ENCODE results near the gene KLHL3.
A peak's percentile ranks its signal among the peaks of the same experiment; 100 is the strongest.

The KLHL3 gene

DNA sequence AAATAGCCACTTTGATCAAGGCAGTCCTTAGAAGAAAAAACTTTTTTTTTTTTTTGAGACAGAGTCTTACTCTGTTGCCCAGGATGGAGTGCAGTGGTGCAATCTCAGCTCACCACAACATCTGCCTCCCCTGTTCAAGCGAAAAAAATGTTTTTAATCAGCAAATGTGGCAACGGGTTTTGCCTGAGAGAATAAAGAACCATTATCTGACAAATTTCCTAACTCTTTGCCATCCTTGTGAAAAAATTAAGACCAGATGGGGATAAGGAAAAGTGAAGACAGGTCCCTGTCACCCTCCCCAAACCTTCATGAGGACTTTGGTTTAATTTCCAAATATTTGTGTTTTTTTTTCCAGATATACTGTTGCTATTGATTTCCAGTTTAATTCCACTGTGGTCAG, 129.5 kb downstream of the KLHL3 start:
- DNase-seq: no peak

GRCh38 chr5:137605411-137605810, 130.5 kb downstream of the KLHL3 start:
- DNase-seq: no peak

DNA sequence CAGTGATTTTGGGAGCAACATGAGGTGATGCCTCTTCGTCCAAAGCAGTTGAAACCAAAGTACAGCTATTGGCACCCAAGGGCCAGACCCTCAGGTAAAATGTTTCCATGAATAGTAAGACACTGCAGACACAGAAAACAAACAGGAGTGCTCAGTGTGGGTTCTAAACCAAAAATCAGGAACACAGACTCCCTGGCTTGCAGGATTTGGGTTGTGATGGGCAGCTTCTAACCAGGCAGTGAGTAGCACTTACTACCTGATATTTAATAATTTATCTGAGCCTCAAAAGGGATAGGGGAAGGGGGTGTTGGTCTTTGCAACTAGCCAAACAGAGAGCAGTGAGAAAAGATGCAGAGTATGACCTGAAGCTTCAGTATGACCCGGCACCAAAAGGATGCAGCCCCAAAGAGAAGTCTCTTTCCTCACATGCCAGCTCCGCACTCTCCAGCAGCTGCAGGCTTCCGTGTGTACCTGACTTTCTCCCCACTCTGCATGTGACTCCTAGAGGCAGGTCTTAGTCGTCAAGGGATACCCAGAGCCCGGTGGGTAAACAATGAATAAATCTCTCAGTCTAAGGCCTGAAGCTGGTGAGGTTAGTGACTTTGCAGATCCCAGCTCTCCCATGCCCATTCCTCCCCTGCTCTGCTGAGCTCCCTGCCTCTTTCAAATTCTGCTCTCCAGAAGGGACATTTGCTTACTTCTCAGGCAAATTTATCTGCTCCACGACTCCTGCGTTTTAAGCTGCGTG, 131.4 kb downstream of the KLHL3 start:
- DNase-seq: no peak

DNA sequence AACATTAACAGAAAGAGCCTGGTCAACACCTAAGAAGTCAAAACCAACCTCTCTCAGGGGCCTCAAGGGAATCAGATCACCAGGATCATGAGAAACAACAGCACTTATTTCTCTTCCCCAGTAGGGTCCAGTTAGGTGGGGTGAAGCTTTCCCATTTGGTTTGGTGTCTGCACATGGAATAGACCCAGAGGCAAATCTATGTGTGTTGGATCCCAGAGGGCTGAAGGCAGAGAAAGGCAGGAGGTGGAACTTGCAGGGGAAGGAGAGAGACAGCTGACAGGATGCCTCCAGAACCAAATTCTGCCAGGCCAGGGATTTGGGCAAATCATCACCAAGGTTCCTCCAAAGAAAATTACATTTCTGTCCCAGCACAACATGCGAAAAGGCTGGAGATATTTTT, 132.0 kb downstream of the KLHL3 start:
- no peak for DNase-seq

DNA sequence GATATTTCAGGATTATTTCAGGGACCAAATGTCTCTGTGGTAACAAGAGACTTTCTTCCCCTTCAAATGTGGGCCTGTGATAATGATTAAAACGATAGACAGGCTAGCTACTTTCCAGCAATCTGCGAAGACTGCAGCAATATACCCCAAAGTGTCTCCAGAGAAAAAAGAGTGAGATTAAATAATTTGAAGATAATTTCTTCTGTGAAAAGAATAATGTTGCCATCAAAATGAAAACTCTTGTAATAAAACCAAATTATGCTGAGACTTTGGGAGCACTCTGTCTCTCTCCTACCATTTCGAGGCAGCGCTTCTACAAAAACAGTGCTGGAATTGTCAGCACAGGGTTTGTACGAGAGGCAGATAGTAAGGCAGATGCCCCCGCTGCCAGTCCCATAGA, 132.5 kb downstream of the KLHL3 start:
- DNase-seq: no peak

DNA sequence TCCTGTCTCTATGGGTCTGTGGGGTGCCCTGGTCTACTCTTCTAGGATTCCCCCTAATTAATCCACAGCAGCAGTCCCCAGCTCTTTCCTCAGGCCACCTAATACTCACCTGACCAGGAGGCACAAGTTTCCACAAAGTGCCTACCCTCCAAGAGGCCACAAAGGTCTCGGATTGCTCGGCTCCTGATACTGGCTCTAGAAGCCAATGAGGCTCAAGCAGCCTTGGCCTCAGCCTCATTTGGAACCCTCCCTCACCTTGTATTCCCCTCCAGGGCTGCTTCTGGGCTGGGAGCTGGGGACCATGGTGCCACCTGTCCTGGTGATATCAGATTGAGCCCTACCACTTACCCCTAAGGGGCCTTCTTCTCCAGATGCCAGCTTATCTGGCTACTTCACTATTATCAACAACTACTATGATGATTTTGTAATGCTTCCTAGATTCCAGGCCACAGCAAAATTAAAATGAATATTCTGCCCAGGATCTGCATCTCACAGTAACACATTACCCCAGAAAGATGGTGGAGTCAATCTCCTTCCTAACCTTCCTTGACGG, 133.1 kb downstream of the KLHL3 start:
- DNase-seq: no peak

GRCh38 chr5:137600721-137601360, 135.0 kb downstream of the KLHL3 start:
- DNase-seq: no peak

- no peak for DNase-seq
These were observed 136.4 kb downstream of the KLHL3 start for GRCh38 chr5:137599457-137599856.

DNA sequence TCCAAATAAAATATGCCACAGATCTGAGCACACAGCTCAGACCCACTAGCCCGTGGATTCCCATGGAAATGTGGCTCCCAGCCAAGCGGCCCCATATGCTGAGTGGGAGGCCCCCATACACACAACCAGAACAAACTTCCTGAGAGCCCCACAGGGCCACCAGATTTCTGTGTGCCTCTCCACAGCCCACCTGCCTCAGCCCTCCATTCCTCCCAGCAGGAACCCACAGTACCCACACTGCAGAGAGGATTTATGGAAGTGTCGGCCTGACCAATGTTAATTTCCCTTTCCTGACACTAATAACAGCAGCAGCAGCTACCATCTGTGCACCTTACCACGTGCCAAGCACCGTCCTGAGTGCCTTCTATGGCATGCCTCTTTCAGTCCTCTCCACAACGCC, 137.5 kb downstream of the KLHL3 start:
- no peak for DNase-seq

- no peak for DNase-seq
These were observed 138.9 kb downstream of the KLHL3 start for GRCh38 chr5:137596941-137597340.

DNA sequence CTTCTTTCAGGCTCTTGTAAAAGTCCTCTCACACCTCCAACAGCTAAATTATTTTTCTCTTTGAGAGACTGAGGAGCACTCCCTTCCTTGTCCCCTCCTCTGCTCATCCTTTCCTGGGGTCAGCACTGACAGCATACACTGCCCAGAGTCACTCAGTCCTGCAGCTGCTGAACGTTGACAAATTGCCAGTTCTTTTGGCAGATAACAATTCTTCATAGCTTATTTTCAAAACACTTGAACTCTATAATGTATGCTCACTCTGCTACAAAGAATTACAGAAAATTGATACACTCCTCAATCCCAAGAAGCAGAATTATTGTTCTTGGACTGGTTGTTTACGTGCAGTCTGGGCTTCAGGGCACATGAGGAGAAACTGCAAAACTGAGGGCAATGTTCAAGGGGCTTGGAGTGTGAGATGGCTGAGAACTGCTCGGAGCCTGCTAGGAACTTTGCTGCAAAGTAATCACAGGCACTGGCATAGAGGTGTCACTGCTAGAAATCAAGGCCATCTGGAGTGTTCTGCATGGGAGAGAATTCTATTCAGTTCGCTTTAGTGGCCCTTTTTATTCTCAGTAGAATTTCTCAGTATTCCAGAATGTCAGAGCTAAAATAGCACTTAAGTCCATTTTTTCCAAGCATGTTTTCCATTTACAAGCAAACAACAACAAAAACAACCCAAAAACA, 140.4 kb downstream of the KLHL3 start:
- DNase-seq: no peak

DNA sequence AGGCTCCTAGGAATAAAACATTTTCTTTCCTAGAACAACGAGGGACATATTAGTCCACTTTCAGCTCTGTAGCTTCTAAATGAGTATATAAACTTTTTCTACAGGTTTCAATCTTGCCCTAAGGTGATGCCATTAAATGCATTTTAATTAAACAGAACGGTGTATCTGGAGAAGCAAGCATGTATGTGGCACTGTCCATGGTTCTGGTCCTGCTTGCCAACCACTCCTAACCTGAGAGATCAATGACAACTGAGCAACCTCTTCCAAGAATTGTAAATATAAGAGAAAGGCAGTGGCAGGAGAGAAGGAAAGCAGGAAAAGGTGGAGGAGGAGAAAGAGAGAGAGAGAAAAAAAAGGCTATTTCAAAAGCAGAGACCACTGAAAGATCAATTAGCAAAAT, 141.2 kb downstream of the KLHL3 start:
- no peak for DNase-seq

DNA sequence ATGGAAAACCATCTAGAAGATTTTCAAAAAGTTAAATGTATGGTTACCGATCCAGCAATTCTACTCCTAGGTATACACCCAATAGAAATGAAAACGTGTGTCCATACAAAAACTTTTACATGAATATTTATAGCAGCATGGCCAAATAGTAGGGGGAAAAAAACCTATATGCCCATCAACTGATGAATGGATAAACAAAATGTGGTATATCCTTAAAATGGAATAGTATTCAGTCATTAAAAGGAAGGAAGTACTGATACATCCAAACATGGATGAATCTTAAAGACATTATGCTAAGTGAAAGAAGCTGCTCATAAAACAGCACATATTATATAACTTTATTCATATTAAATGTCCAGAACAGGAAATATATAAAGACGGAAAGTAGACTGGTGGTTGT, 143.6 kb downstream of the KLHL3 start:
- no peak for DNase-seq

DNA sequence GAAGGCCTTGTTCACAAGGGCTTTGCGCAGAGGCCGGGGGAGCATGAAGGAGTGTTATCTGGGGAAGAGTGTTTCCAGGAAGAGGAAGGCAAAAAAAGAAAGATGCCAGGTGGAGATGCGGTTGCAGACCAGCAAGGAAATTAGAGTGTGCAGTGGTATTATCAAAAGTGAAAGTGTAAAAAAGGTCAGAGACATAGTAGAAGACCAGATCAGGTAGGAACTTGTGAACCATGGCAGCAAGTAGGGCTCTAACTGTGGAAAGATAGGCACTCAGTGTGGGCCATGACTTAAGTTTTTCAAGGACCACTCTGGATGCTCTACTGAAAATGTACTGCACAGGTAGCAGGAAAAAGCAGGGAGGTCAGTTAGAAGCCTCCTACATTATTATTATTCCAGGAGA, 146.7 kb downstream of the KLHL3 start:
- DNase-seq: no peak

DNA sequence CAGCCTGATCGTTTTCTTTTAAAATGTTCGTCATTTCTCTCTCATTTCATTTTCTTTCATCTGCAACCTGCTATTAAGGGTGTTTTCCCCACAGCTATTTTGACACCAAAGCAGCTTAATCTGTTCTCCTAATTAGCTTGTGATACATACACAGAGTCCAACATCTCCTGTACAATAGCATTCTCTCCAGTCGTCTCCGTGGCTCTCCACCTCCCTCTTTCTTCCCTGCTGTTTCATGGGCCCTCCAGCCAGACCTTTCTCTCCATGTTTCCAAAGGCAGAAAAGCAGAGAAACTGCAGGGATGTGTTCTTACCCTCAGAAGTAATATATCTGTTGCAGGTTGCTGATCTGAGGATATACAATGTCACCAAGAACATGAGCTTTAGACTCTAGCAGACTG, 148.0 kb downstream of the KLHL3 start:
- no peak for DNase-seq

DNA sequence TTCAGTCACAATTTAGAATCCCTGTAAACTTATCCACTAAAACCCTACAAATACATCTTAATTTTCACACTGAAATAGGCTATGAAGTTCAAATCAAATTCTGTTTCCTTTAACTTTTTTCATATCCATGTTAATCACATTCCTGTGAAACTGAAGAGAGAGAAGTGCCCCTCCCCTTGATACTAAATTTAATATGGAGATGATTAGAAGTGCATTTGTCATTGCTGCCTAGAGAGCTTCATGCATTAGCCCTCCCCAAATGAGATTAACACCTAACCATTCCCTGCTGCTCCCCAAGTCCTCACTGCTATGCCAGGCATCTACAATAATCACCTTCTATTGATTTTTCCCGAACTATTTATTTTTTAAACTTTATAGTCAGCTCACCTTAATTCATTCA, 151.6 kb downstream of the KLHL3 start:
- DNase-seq: no peak

DNA sequence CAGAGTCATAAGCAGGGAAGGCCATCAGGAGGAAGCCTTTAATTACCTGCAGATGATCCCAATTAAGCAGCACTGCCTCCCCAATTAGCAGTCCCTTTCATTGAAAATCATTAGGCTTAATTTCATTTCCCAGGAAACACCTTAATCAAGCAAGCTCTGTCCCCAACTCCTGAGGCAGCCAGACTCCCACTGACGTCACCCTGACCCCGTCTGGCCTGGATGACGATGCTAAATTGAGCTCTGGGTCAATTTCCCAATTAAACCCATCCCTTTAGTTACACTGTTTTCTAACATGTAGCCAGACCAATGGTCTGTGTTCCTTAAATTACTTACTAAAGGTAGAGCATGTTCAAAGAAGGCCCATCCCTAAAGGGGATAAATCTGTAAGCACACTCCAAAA, 152.8 kb downstream of the KLHL3 start:
- no peak for DNase-seq

- peak; percentile 57 to 65 for DNase-seq
These were observed 153.7 kb downstream of the KLHL3 start for GRCh38 chr5:137582218-137582617.

DNA sequence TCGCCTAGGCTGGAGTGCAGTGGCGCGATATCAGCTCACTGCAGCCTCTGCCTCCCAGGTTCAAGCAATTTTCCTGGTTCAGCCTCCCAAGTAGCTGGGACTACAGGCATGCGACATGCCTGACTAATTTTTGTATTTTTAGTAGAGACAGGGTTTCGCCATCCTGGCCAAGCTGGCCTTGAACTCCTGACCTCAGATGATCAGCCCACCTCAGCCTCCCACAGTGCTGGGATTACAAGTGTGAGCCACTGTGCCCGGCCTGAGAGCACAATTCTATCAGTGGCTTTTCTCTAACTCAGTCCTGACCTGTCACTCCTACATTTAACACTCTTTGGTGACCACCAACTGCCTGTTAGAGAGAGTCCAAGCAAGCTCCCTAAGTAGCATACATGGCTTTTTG, 154.1 kb downstream of the KLHL3 start:
- DNase-seq: peak in 1 of 2 donors; percentile 36

GRCh38 chr5:137580030-137580429, 155.9 kb downstream of the KLHL3 start:
- DNase-seq: no peak

- peak; percentile 67 for DNase-seq
These were observed 160.0 kb downstream of the KLHL3 start for GRCh38 chr5:137575847-137576246.

GRCh38 chr5:137575211-137575610, 160.7 kb downstream of the KLHL3 start:
- no peak for DNase-seq

DNA sequence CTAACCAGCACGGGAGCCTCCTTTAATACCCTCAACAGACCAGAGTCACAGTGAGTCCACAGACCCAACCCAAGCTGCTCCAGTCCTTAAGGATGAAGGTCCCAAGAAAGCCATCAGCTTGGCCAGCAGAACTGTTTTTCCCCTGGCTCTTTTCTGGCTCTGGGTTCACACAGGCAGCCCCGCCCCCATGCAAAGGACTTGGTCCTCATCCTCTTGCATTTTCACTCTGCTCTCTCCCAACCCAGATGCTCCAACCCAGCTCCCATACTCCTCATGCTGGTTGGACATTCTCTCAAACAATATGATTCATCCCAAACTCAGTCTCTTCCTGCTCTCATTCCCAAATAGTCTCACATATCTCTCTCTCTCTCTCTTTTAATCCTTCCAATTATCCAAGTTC, 162.5 kb downstream of the KLHL3 start:
- no peak for DNase-seq
